Cardiac muscle cell (in vitro differentiated cells and primary cell): ENCODE results near the gene SH2D4B. TPM values are rescaled to one million over a fixed set of nuclear protein-coding genes. Genes with fewer than 3 reads are reported as not detected.

Experiments used
- DNase-seq, 2 donors: peaks; one replicate each; pipeline versions ENCODE4 v3.0.0 to v3.0.0-alpha.2; 2010 to 2017; ENCODE audit warnings: low read depth in 1 of 2, low spot score in 1 of 2
- H3K27ac ChIP-seq: fragments of 200-600 bp; sonication (generic); 2 replicates; pipeline ENCODE4 v1.5.1; 2016
- H3K27me3 ChIP-seq: fragments of 200-600 bp; sonication (generic); 2 replicates; pipeline ENCODE4 v1.6.0; 2016; ENCODE audit warnings: control low read depth
- H3K36me3 ChIP-seq: fragments of 200-600 bp; sonication (generic); 2 replicates; pipeline ENCODE4 v1.5.1; 2016; ENCODE audit warnings: control low read depth
- H3K4me1 ChIP-seq: fragments of 200-600 bp; sonication (generic); 2 replicates; pipeline ENCODE4 v1.8.1; 2017; ENCODE audit warnings: low read depth, mild to moderate bottlenecking, mixed run types
- H3K4me3 ChIP-seq: fragments of 200-600 bp; sonication (generic); 2 replicates; pipeline ENCODE4 v1.5.1; 2016; ENCODE audit warnings: mild to moderate bottlenecking
- H3K9me3 ChIP-seq: fragments of 200-600 bp; sonication (generic); 2 replicates; pipeline ENCODE4 v1.5.1; 2017; ENCODE audit warnings: low read depth, mild to moderate bottlenecking, control low read depth
- CTCF ChIP-seq: IDR thresholded peaks from 2 replicates; pipeline ENCODE4 v1.5.1; 2012; ENCODE audit warnings: low read depth, mild to moderate bottlenecking, low read length
- polyA plus RNA-seq: library from polyadenylated mRNA; unstranded; fragments of >200 nt; fragmentation: Nextera tagmentation; extraction: Ambion mirVana; gene quantifications from 2 replicates; pipeline ENCODE4 v1.2.1, GENCODE V29; 2016
- total RNA-seq: library from RNA; depleted of rRNA; stranded (reverse); fragments of >200 nt; gene quantifications from 2 replicates; pipeline ENCODE4 v1.2.3, GENCODE V29; 2016

Gene SH2D4B
- total and polyA plus RNA-seq, 2 experiments from 2014 or later = not detected

- no peak for TF ChIP-seq CTCF
- no peak overlapping the region for H3K4me3 ChIP-seq
- no peak overlapping the region for H3K27ac ChIP-seq
- H3K4me1 ChIP-seq = no peaks in the 10 kb centered on the region
- H3K36me3 ChIP-seq = no peaks in the 10 kb centered on the region
- no peaks in the 10 kb centered on the region for H3K9me3 ChIP-seq
- DNase-seq = no peak
- no peaks in the 10 kb centered on the region for H3K27me3 ChIP-seq
Observed at GRCh38 chr10:80579181-80579763, 41.6 kb downstream of the SH2D4B start.

- H3K27ac ChIP-seq = no peak overlapping the region
- H3K4me1 ChIP-seq = no peaks in the 10 kb centered on the region
- H3K4me3 ChIP-seq = no peak overlapping the region
- H3K36me3 ChIP-seq = no peaks in the 10 kb centered on the region
- H3K27me3 ChIP-seq = no peaks in the 10 kb centered on the region
- no peak for DNase-seq
- TF ChIP-seq CTCF = no peak
- H3K9me3 ChIP-seq = no peaks in the 10 kb centered on the region
Observed at GRCh38 chr10:80579849-80580637, 42.3 kb downstream of the SH2D4B start.

GRCh38 chr10:80580638-80581468, 43.2 kb downstream of the SH2D4B start:
- Histone ChIP-seq H3K4me3 (no peak overlapping the region), H3K4me1 (no peaks in the 10 kb centered on the region), H3K27ac (no peak overlapping the region), H3K36me3 (no peaks in the 10 kb centered on the region), H3K9me3 (no peaks in the 10 kb centered on the region), H3K27me3 (no peaks in the 10 kb centered on the region)
- DNase-seq = peak in 1 of 2 donors; percentile 28
- TF ChIP-seq CTCF = no peak

- Histone ChIP-seq H3K36me3 (no peaks in the 10 kb centered on the region), H3K4me3 (no peak overlapping the region), H3K27me3 (no peaks in the 10 kb centered on the region), H3K9me3 (no peaks in the 10 kb centered on the region), H3K27ac (no peak overlapping the region), H3K4me1 (no peaks in the 10 kb centered on the region)
- DNase-seq = no peak
- TF ChIP-seq CTCF = no peak
Observed at GRCh38 chr10:80581469-80581835, 43.8 kb downstream of the SH2D4B start.

GRCh38 chr10:80582286-80582960, 44.7 kb downstream of the SH2D4B start:
- H3K27ac ChIP-seq = no peak overlapping the region
- H3K36me3 ChIP-seq = no peaks in the 10 kb centered on the region
- no peak overlapping the region for H3K4me3 ChIP-seq
- DNase-seq = no peak
- no peak for TF ChIP-seq CTCF
- no peaks in the 10 kb centered on the region for H3K4me1 ChIP-seq
- no peaks in the 10 kb centered on the region for H3K9me3 ChIP-seq
- no peaks in the 10 kb centered on the region for H3K27me3 ChIP-seq
